Mucosa of stomach (tissue), 1 donor: ENCODE results near the gene NRL.
A peak's percentile ranks its signal among the peaks of the same experiment; 100 is the strongest.
"Not testable (repeated sequence)": the region's sequence is repeated elsewhere in the genome, so short reads cannot be mapped to it uniquely, and the experiment has no call there.

Experiments
- H3K27me3 ChIP-seq: one replicate; pipeline ENCODE4 v1.7.0; 2013; ENCODE audit warnings: mild to moderate bottlenecking, low read length; ENCODE audit not compliant: control insufficient read depth, insufficient read depth
- H3K36me3 ChIP-seq: one replicate; pipeline ENCODE4 v1.7.0; 2013; ENCODE audit warnings: low read length; ENCODE audit not compliant: control insufficient read depth, insufficient read depth
- H3K4me1 ChIP-seq: one replicate; pipeline ENCODE4 v1.7.0; 2013; ENCODE audit warnings: mild to moderate bottlenecking, low read length; ENCODE audit not compliant: control insufficient read depth, insufficient read depth
- H3K4me3 ChIP-seq: one replicate; pipeline ENCODE4 v1.7.0; 2013; ENCODE audit warnings: low read length
- H3K9ac ChIP-seq: one replicate; pipeline ENCODE4 v1.7.0; 2013; ENCODE audit warnings: mild to moderate bottlenecking, low read length, moderate library complexity
- H3K9me3 ChIP-seq: one replicate; pipeline ENCODE4 v1.7.0; 2013; ENCODE audit warnings: mild to moderate bottlenecking, low read length, moderate library complexity; ENCODE audit not compliant: control insufficient read depth
- donor health status: Pancreatic carcinoma.

NRL gene

DNA sequence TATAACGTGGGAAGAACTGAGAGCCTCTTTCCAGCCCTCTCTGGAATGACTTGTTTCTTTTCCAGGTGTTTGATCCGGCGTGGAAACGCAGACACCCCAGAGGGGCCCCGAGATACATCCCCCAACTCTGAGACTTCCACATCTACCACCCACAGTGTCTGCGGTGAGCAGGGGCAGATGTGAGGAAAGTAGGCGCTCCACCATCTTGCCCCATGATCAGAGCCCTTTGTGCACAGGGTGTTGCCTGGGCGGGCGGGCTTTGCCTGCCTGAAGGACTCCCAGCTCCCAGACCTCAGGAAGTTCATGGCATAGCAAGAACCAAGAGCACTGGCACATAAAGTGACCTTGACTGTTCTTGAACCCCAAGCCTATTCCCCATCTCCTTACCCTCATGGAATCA is 60.1 kb downstream of the NRL start:
- Histone ChIP-seq H3K27me3 (peaks cover 13% of the 10 kb centered on the region), H3K9me3 (no peaks in the 10 kb centered on the region), H3K36me3 (no peaks in the 10 kb centered on the region), H3K4me3 (no peak overlapping the region), H3K4me1 (peaks cover 17% of the 10 kb centered on the region), H3K9ac (no peak overlapping the region)

DNA sequence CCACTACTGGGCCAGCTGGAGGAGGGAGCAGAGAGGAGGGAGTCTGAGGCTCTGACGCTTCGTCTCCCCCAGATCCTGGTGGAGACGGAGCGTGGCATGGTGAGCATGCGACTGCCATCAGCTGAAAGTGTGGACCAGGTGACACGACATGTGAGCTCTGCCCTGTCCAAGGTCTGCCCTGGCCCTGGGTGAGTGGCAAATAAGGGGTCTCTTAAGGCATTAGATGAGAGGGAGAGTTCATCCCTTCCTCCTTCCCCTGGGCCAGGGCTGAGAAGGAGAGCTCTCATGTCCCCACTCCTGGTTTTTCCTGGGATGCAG is 60.5 kb downstream of the NRL start:
- no peak overlapping the region for H3K4me3 ChIP-seq
- H3K4me1 ChIP-seq: peaks cover 17% of the 10 kb centered on the region
- no peak overlapping the region for H3K9ac ChIP-seq
- H3K27me3 ChIP-seq: peaks cover 13% of the 10 kb centered on the region
- no peaks in the 10 kb centered on the region for H3K36me3 ChIP-seq
- no peaks in the 10 kb centered on the region for H3K9me3 ChIP-seq

DNA sequence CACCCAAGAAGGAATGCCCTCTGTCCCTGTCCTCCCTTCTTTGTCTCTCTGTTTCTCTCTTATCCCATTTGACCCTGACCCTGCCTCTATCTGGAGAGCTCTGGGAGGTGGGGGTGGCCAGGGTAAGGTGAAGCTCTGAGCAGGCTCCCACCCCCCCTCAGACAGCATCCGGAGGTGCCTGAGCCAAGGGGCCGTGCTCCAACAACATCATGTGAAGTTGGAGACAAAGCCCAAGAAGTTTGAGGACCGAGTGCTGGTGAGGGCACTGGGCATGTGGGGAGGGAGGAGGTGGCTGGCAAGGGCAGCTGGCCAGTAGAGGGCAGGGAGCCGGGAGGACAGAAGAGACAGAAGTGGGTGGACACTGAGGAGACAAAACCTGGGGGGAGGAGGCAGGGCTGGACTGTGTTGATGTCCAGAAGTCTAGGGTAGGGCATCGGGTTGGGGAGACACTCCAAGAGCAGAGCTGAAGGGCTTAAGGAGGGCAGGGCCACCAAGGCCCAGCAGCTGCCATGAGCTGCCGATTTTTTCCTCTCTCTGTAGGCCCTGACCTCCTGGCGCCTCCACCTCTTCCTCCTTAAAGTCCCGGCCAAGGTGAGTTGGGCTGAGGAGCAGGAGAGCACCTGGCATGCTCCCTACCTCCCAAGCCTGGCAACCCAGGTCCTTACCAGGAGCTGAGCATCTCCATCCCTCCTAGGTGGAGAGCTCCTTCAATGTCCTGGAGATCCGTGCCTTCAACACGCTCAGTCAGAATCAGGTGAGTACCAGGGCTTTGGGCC is 61.0 kb downstream of the NRL start:
- Histone ChIP-seq H3K4me1 (peaks cover 17% of the 10 kb centered on the region), H3K9me3 (no peaks in the 10 kb centered on the region), H3K27me3 (peaks cover 13% of the 10 kb centered on the region), H3K36me3 (no peaks in the 10 kb centered on the region), H3K4me3 (no peak overlapping the region), H3K9ac (no peak overlapping the region)

DNA sequence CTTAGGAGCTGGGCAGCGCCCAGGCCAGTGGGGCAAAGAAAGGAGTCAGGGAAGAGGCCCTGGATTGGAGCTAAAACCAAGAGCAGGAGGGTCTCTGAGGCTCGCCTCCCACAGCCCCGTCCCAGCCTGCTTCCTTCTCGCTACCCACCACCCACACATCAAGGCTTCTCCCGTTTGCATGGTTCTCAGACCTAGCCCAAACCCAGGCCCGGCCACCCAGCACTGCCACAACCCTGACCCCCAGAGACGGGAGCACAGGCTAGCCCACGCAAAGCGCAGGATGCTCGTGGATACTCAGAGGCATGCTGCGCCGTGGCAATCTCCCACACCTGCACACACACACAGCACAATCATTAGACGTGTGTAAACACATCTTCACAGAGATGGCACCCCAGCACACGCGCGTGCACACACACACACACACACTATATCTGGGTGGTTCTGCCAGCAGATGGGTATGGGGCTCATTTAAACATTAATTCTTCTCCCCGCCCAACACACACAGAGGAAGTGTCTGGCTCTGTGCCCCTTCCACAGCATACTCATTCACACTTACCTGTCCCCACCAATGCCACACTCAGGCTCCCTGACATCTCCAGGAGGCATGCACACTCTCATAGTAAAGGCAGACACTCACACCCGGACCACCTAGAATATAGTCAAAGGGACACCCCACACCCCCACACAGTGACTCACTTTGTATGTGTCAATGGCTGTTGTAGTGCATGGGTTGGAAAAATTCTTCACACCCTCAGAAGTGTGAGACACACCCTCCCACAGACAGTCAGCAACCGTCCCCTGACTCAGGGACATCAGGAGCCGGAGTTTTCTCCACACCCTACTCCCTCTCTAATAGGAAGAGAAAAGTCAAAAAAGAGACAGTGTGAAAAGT is 61.8 kb downstream of the NRL start:
- Histone ChIP-seq H3K4me3 (no peak overlapping the region), H3K9me3 (no peaks in the 10 kb centered on the region), H3K9ac (no peak overlapping the region), H3K27me3 (peaks cover 13% of the 10 kb centered on the region), H3K4me1 (peaks cover 17% of the 10 kb centered on the region), H3K36me3 (no peaks in the 10 kb centered on the region)

DNA sequence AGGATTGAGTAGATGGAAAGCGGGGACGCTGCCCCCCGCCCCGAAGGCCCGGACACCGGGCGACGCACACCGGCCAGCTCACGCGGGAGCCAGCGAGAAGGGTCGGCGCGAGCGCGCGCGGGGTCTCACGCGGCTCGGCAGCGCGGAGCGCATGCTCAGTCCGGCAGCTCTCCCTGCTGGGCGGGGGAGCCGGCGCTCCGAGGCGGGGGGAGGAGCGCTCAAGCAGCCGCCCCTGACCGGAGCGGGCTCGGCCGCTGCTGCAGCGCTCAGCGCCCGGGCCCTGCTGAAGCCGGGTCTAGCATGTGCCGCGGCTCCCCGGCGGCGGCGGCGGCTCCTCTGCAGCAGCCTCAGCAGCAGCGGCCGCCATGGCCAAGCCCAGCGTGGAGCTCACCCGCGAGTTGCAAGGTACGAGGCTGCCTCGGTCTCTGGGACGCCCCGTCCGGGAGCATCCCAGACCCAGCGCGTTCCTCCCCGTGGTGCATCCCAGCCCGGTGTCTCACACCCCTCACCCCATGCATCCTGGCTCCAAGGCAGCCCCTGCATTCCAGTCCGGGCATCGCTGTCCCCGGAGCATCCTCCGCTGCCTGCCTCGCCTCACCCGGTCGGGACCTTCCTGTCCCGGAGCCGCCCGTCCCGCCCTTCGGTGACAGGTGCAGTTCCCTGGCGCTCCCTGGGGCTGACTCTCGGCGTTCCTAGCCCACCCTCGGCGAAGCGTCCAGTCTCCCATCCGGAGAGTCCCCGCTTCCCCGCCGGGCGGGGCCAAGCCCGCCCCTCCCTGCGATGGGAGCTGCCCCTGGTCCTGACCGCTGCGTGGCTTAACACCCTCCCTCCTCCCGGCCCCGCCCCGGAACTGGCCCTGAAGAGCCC is 62.7 kb downstream of the NRL start, which contains the start of gene CARMIL3:
Gene CARMIL3, plus strand, starts transcription at position 221 of the 867 bp plus-strand sequence. Its CDS starts 145 bp downstream, at position 366.
- H3K9ac ChIP-seq: peak within 1 kb of the TSS; percentile 86
- H3K36me3 ChIP-seq: no peaks in the 10 kb centered on the region
- H3K9me3 ChIP-seq: no peaks in the 10 kb centered on the region
- H3K27me3 ChIP-seq: peaks cover 13% of the 10 kb centered on the region
- peaks cover 17% of the 10 kb centered on the region for H3K4me1 ChIP-seq
- peak within 1 kb of the TSS; percentile 60 for H3K4me3 ChIP-seq

DNA sequence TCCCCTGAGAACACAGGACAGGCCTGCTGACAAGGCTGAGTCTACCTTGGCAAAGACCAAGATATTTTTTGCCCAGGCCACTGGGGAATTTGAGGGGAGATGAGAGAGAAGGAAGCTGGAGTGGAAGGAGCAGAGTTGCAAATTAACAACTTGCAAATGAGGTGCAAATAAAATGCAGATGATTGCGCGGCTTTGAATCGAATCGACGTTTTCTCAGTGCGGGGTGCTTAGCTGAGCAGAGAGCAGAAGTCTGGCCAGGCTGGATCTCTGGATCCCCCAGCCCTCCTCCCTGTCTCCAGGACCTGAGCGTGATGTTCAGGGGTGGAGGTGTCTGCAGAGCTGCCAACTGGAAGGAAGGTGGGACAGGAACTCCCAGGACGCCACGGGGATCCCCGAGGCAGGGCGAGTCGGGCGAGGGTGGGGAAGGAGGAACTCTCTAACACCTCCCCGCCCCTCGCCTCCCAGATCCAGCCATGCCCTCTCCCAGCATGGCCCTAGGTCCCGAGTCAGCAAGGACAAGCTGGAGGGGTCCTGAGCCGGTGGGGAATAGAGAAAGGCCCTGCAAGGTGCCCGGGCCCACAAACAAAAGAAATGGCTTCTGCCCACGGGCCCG is 63.5 kb downstream of the NRL start:
- peak overlapping the region; percentile 86 for H3K9ac ChIP-seq
- H3K4me1 ChIP-seq: peaks cover 17% of the 10 kb centered on the region
- peaks cover 13% of the 10 kb centered on the region for H3K27me3 ChIP-seq
- H3K9me3 ChIP-seq: no peaks in the 10 kb centered on the region
- peak overlapping the region; percentile 60 for H3K4me3 ChIP-seq
- H3K36me3 ChIP-seq: no peaks in the 10 kb centered on the region

DNA sequence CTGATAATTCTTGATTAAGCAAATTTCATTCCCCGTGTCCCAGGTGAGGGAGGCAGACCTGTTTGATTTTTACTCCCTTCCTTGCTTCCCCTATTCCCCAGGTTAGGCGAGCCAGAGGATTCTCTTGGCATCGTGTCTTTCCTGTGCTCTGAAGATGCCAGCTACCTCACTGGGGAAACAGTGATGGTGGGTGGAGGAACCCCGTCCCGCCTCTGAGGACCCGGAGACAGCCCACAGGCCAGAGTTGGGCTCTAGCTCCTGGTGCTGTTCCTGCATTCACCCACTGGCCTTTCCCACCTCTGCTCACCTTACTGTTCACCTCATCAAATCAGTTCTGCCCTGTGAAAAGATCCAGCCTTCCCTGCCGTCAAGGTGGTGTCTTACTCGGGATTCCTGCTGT is 64.0 kb downstream of the NRL start:
- H3K4me3 ChIP-seq: not testable (repeated sequence)

DNA sequence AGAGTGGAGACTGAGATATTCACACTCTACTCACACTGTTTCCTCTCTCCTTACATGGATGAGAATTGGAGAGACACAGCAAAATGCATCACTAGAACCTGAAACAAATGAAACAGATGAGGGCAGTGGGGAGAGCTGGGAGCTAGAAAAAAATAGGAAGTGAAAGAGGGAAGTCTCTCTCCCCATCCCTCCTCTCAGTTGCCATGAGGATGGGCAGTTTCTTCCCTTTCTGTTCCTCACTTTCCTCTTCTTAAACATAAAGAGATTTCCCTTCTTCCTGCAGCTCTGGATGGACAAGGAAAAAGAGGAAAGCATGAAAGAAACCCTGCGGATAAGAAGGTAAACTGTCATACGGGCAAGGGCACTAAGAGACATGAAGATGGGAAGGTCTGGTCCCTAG is 65.7 kb downstream of the NRL start:
- peaks cover 10% of the 10 kb centered on the region for H3K27me3 ChIP-seq
- not testable (repeated sequence) for H3K9me3 ChIP-seq, H3K4me3 ChIP-seq, H3K9ac ChIP-seq, H3K36me3 ChIP-seq
- H3K4me1 ChIP-seq: peaks cover 17% of the 10 kb centered on the region

More for the DNA sequence above, 64.0 kb downstream of the NRL start:
- H3K36me3 ChIP-seq, H3K9ac ChIP-seq, H3K9me3 ChIP-seq: not testable (repeated sequence)
- Histone ChIP-seq H3K27me3 (peaks cover 13% of the 10 kb centered on the region), H3K4me1 (peaks cover 17% of the 10 kb centered on the region)

DNA sequence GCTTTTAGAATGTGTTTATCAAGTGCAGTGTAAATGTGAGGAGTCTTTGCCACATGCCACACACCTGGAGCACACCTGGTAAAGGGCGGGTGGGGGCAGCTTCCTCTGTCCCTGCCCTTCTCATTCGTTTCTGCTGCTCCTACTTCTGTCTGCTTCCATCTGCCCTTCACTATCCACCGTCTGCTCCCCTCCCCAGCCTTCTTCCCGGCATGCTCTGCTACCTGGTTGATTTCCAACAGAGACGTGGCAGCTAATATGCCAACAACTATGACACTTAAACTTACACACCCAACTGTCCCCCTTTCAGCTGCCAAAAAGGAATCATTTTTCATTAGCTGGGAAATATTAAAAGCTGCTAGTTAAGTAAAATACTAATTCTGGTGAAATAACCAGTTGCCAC is 72.0 kb downstream of the NRL start:
- Histone ChIP-seq H3K4me3 (no peak overlapping the region), H3K9ac (peak overlapping the region; percentile 22), H3K9me3 (no peaks in the 10 kb centered on the region)

DNA sequence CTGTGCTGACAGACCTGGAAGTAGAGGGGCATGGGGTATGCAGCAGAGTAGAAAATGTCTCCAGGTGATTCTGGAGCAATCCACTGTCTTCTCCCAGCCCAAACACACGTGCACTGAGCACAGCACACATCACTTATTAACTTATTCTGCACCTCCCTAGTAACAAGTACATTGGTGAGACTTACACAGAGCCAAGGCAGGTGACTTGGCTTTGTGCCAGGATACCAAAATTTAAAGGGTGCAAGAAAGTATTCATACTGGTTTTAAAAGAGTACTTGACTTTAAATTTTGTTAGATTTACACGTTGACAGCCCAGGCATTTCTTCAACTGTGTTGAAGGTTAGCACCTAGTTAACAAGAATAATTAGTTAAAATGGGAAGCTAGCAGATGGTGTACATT is 74.1 kb downstream of the NRL start:
- no peak overlapping the region for H3K9ac ChIP-seq
- H3K9me3 ChIP-seq: no peaks in the 10 kb centered on the region
- no peaks in the 10 kb centered on the region for H3K27me3 ChIP-seq
- H3K4me1 ChIP-seq: peaks cover 14% of the 10 kb centered on the region
- no peak overlapping the region for H3K4me3 ChIP-seq
- H3K36me3 ChIP-seq: no peaks in the 10 kb centered on the region

More for the DNA sequence above, 72.0 kb downstream of the NRL start:
- Histone ChIP-seq H3K27me3 (no peaks in the 10 kb centered on the region), H3K4me1 (peaks cover 10% of the 10 kb centered on the region), H3K36me3 (no peaks in the 10 kb centered on the region)

DNA sequence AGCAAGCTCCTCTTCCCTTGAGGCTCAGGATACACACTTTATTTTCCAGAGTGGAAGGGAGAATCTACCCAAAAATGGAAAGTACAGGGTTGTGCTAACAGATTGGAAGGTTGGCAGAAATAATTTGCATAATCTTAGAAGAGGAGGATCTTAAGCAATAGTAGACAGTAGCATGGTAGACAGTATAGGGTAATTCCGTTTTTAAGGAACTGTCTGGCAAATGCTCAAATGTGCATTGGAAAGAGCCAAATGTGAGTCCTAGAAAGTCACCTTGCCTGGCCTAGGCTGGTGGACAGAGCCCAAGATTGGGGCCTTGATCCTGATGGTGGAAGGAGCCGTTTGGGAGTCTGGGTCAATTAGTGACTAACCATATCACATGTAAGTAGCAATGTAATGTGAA is 76.1 kb downstream of the NRL start:
- Histone ChIP-seq H3K4me1 (peaks cover 14% of the 10 kb centered on the region), H3K36me3 (no peaks in the 10 kb centered on the region), H3K27me3 (no peaks in the 10 kb centered on the region), H3K4me3 (no peak overlapping the region), H3K9ac (no peak overlapping the region), H3K9me3 (no peaks in the 10 kb centered on the region)
